Omental fat pad (tissue), 4 donors: Measurements from ENCODE around the gene WIPF3. TPM values are rescaled to one million over a fixed set of nuclear protein-coding genes. Genes with fewer than 3 reads are reported as not detected.

Experiments
- ATAC-seq: fragments of 150-250 bp; one replicate; pipeline ENCODE4 v1.9.1; 2016; ENCODE audit warnings: mild to moderate bottlenecking, moderate library complexity; ENCODE audit not compliant: low FRiP score
- DNase-seq: peaks from one replicate; pipeline ENCODE4 v3.0.0-alpha.2; 2019; ENCODE audit warnings: low spot score
- total RNA-seq, 4 donors: library from RNA; depleted of rRNA; stranded (reverse); fragments of >200 nt; gene quantifications; one replicate each; pipeline ENCODE4 v1.1.0, GENCODE V29; 2016
- TF ChIP-seq, protein P1 (sequence below), 3 donors: fragments of 450-650 bp; IDR thresholded peaks; one replicate each; pipeline ENCODE4 v1.5.1; 2016 to 2017; ENCODE audit warnings: antibody characterized with exemption in 3 of 3, mild to moderate bottlenecking in 3 of 3, moderate library complexity in 2 of 3

Gene WIPF3
- total RNA-seq, 4 donors from 2014 or later, result 0.19 to 1.6 (median 0.37) TPM

DNA sequence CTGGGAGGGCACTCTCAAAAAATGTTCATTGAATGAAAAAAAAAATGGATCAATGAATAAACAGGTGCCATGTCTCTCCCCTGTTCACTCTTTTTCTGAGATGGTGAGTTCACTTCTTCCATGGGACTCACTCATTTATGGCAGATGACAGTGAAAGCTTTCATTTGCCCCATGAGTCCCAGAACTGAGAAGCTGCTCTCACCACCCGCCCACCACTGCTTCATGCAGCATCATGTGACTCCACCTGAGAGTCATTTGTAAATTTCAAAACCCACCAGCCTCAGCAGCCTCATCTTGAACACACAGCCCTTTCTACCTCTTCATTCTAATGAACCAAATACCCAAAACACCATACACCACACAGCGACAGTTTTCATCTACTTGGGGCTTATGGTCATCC, 118.4 kb downstream of the WIPF3 start:
- TF ChIP-seq, protein P1, sequence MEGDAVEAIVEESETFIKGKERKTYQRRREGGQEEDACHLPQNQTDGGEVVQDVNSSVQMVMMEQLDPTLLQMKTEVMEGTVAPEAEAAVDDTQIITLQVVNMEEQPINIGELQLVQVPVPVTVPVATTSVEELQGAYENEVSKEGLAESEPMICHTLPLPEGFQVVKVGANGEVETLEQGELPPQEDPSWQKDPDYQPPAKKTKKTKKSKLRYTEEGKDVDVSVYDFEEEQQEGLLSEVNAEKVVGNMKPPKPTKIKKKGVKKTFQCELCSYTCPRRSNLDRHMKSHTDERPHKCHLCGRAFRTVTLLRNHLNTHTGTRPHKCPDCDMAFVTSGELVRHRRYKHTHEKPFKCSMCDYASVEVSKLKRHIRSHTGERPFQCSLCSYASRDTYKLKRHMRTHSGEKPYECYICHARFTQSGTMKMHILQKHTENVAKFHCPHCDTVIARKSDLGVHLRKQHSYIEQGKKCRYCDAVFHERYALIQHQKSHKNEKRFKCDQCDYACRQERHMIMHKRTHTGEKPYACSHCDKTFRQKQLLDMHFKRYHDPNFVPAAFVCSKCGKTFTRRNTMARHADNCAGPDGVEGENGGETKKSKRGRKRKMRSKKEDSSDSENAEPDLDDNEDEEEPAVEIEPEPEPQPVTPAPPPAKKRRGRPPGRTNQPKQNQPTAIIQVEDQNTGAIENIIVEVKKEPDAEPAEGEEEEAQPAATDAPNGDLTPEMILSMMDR (IDR thresholded peaks at IDR 0.05), result no peak
- DNase-seq, result no peak
- no peak for ATAC-seq

DNA sequence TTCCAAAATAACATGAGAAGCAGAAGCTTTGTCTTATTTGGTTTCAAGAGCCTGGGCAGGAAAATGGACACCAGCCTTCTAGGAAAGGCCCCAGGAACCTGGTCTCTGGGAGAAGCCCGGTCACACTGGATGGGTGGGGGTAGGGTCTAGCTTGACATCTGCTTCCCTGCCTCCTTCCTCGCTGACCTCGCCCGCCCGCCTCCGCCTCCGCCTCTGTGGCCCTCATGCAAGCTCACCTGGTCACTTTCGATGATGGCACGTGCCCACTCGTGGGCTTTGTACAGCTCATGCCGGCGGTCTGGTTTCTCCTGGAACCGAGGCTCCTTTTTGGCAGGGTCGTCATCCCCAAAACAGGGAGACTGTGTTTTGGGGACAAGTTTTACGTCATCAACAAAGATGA, 119.9 kb downstream of the WIPF3 start:
- DNase-seq, result no peak
- TF ChIP-seq, protein P1 (IDR thresholded peaks at IDR 0.05), result no peak
- no peak for ATAC-seq

DNA sequence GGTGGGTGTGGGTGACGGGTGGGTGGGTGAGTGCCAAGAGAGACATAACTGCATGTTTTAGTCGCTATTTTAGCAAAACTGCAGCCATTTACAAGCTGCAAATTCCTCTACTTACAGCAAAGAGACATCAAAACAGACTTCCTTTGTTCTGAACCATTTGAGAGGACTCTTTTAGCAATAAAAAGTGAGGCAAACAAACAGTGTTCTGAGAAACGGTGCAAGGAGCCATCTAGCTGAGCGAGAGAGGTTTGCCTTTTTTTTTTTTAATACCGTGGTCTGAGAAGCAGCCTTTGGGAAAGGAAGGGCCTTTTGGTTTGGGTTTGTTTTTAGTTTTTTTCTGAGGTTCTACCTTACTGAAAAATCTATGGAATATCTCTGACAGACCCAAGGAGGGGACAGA, 120.4 kb downstream of the WIPF3 start:
- DNase-seq (no peak), ATAC-seq (no peak)
- TF ChIP-seq, protein P1 (IDR thresholded peaks at IDR 0.05), result no peak

DNA sequence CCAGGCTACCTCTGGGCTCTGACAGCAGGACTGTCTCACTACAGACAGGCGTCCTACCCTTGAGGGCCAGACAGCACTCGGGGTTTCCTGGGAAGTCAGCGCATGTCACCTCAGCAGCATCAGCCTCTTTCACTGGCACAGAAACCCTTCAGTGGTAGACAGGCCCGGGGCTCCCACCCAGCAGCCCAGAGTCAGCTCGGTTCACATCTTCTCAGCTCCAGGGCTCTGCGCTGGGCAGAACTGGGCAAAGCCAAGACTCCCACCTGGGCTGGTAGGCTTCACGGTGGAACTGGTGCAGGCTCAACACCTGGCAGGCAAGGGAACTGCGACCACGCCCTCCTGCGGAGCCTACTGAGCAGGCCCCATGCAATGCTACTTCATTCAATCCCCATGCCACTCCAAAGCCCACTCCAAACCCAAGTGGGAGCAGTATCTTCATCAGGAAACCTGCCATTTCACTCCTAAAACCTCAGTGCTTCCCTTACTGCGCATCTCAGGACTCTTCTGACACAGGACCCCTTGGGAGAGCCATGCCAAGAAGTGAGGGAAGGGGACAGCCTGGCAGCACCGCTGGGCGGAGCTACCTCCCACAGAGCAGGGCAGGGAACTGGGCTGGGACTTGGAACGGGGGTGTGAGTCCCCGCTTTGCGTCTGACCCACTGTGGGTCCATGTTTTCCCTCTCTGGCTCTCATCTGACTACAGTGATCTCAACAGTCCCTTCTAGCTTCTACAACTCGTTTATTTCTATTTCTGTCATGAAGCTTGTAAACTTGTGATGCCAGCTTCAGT, 122.9 kb downstream of the WIPF3 start:
- DNase-seq, result no peak
- ATAC-seq, result no peak
- TF ChIP-seq, protein P1 (IDR thresholded peaks at IDR 0.05), result no peak

DNA sequence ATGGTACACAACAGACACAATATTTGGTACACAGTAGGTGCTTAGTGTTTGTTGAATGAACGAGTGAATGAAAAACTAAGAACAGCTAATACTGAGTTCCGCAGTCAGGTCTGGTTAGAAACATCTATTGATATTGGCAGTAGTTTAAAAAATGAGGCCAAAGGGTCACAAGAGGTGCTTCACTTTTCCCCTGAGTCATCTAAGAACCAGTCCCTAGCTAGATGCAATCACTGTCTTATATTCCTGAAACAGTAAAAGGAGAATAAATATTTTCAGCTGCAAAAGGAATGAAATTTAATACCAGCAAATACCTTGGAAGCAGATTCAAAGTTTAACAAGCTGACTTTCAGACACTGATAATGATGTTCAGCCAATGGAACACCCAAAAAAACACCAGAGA, 128.8 kb downstream of the WIPF3 start:
- ATAC-seq, result no peak
- TF ChIP-seq, protein P1 (IDR thresholded peaks at IDR 0.05), result no peak
- no peak for DNase-seq

DNA sequence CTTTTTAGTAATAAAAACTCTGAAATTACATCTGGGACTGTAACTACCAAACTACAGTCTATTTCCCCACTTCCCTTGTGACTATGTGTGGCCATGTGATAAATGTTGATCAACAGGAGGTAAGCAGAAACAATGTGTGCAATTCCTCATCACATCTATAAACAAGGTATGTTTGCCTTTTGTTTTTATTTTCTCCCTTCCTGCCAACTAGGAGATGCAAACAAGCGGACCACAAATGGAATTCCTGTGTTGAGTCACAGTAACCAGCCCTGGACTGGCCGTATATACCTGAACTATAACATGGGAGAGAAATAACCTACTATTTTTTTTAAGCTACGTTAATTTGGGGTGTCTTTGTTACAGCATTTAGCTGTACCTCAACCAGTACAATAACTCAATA, 130.8 kb downstream of the WIPF3 start:
- TF ChIP-seq, protein P1 (IDR thresholded peaks at IDR 0.05), result no peak
- no peak for DNase-seq
- ATAC-seq, result no peak

DNA sequence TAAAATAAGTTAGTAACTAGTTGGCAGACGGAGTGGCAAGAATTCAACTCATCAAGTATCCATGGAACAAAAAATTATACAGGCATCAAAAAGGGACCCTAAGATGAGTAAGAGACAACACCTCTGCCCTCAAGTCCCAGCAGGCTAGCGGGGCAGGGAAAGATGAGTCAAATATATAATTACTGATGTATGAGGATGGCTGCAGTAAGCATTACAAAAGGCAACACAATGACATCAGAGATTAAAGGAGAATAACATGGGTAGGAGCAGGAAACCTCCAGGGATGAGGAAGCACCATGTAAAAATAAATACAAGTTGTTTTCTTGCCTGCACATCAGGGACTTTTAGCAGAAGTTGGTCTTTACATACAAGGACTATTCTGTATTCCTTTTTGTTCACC, 133.9 kb downstream of the WIPF3 start:
- TF ChIP-seq, protein P1 (IDR thresholded peaks at IDR 0.05), result no peak
- DNase-seq, result no peak
- no peak for ATAC-seq
